Activated naive CD8-positive, alpha-beta T cell treated with anti-CD3 and anti-CD28 coated beads, Interleukin-2, amount 50 U/mL, for 24 hours (primary cell): ENCODE results near the gene TFDP2.
A peak's percentile ranks its signal among the peaks of the same experiment; 100 is the strongest.
"Not testable (repeated sequence)": the region's sequence is repeated elsewhere in the genome, so short reads cannot be mapped to it uniquely, and the experiment has no call there.

Experiments used
- ATAC-seq: fragments of 150-1000 bp; cut with Tn5 transposase; one replicate; pipeline ENCODE4 v1.10.0; 2021
- DNase-seq: peaks from one replicate; pipeline ENCODE4 v3.0.0; 2021
- H3K27ac Mint-ChIP-seq: one replicate; pipeline ENCODE4 v1.8.0; 2021; ENCODE audit warnings: mild to moderate bottlenecking, mixed read lengths
- H3K27me3 Mint-ChIP-seq: one replicate; pipeline ENCODE4 v1.8.0; 2021; ENCODE audit warnings: mixed read lengths
- H3K36me3 Mint-ChIP-seq: one replicate; pipeline ENCODE4 v1.8.0; 2021; ENCODE audit warnings: low read depth, mixed read lengths
- H3K4me1 Mint-ChIP-seq: one replicate; pipeline ENCODE4 v1.8.0; 2021; ENCODE audit warnings: mixed read lengths
- H3K4me3 Mint-ChIP-seq: one replicate; pipeline ENCODE4 v1.8.0; 2021; ENCODE audit warnings: mild to moderate bottlenecking, moderate library complexity, mixed read lengths
- H3K9me3 Mint-ChIP-seq: one replicate; pipeline ENCODE4 v1.8.0; 2021; ENCODE audit warnings: mixed read lengths

The TFDP2 gene

DNA sequence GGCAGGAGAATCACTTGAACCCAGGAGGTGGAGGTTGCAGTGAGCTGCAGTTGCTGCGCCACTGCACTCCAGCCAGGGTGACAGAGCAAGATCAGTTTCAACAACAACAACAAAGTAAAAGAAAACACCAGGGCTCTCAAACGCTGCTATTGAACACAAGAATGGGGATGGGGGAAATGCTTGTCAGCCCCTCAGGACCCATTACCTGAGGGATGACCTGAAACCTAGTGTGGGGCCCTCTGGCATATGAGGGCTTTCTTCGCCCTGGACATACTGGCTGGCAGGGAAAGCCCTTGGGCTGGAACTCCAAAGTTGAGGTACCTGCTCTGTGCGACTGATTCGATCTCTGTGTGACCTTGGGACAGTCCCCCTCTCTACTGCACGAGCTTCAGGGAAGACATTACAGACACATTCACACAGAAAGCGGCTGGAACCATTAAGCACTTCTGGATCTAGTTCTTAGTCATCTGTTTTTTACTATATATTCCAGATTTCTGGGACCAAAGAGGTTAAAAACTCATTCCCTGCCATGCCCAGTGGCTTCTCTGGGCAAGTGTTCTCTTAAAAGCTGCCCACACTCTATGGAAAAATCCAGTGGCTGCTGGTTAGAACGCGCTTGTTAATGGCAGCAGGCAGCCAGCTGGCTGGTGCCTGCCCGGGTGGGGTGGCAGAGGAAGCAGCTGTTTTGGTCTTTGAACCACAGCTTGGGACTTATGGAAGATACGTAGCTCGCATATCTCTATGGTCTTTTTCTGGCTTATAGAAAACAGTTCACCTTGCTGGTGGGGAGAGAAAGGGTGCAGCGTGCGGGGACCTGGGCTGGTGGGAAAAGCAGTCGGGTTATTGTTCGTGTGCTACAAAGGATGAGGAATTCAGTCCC, 215.7 kb downstream of the TFDP2 start:
- no peak overlapping the region for H3K27ac Mint-ChIP-seq
- no peak for DNase-seq
- peaks cover 4% of the 10 kb centered on the region for H3K4me1 Mint-ChIP-seq
- no peaks in the 10 kb centered on the region for H3K27me3 Mint-ChIP-seq
- H3K4me3 Mint-ChIP-seq, result no peak overlapping the region
- H3K36me3 Mint-ChIP-seq, result peaks cover under 1% of the 10 kb centered on the region
- no peaks in the 10 kb centered on the region for H3K9me3 Mint-ChIP-seq
- no peak for ATAC-seq

DNA sequence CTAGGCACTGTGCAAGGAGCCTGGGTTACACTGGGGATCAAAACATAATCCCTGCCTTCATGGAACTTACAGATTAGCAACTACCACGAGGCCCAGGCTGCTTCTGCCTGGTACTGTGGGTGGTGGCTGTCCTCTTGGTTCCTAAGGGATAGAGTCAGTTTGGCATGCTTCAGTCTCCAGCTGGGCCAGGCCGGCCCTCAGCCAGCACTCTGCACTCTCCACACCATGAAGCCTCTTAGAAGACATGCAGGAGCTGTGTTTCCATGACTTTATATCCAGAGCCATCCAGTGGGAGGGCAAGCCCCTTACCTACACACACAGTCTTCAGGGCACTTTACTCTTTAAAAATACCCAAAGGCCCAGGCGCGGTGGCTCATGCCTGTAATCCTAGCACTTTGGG, 218.5 kb downstream of the TFDP2 start:
- no peak overlapping the region for H3K27ac Mint-ChIP-seq
- H3K27me3 Mint-ChIP-seq, result no peaks in the 10 kb centered on the region
- no peaks in the 10 kb centered on the region for H3K9me3 Mint-ChIP-seq
- H3K4me3 Mint-ChIP-seq, result no peak overlapping the region
- H3K36me3 Mint-ChIP-seq, result peaks cover 18% of the 10 kb centered on the region
- H3K4me1 Mint-ChIP-seq, result peaks cover 4% of the 10 kb centered on the region
- DNase-seq, result no peak
- ATAC-seq, result no peak

DNA sequence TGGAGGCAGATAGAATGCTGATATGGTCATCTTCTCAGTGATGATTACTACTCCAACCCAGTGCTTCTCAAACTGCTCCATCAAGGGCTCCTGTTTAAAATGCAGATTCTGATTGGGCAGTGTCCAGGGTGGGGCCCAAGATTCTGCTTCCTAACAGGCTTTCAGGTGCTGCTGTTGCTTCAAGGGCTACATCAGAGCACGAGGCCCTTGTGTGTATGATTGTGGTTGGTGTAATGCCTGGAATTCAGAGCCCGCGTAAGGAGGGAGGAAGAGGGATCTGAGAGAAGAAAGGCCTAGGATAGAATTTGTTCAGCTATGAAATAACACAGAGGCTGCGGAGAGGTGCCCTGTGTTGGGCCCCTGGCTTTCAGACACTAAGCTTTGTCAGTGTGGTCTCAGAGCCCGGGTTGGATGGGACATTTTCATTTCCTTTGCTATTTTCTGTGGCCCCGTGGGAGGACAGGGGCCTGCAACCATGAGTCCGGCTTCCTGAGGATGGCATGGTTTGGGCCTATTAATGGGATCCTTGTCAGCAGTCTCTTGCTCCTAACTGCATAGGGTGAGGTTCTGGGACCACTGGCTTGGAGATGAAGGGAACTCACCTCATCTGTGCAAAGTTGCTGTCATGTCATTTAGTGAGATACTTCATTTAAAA, 219.9 kb downstream of the TFDP2 start:
- no peaks in the 10 kb centered on the region for H3K9me3 Mint-ChIP-seq
- H3K4me3 Mint-ChIP-seq, result no peak overlapping the region
- no peak for DNase-seq
- H3K27ac Mint-ChIP-seq, result no peak overlapping the region
- H3K4me1 Mint-ChIP-seq, result peaks cover 4% of the 10 kb centered on the region
- no peaks in the 10 kb centered on the region for H3K27me3 Mint-ChIP-seq
- peaks cover 23% of the 10 kb centered on the region for H3K36me3 Mint-ChIP-seq
- ATAC-seq, result no peak

DNA sequence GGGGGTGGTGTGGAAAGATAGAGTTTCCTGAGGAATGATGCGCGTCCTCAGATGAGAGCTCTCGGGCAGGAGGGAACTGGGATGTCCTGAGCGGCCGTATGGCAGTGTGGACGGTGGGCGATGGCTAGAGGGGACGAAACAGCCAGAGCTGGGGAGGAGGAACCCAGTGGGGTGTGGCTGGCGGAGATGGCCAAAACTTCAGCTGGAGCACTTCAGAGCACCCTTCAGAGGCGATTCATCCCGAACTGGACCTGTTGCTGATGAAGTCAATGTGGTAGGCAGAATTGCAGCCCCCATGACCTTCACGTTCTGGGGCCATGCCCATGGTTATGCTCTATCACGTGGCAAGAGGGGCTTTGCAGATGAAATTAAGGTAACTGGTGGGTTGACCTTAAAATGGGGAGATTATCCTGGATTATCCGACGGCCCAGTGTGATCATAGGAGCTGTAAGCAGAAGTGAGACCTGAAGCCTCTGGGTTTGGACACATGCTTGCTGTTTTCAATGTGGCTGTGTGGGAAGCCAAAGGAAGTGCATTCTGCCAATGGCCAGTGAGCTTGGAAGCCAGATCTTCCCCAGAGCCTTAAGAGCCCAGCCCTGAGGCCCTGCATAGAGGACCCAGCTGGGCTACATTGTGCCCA, 220.6 kb downstream of the TFDP2 start:
- Mint-ChIP-seq H3K4me3 (no peak overlapping the region), H3K36me3 (peaks cover 25% of the 10 kb centered on the region), H3K9me3 (no peaks in the 10 kb centered on the region), H3K27ac (peak overlapping the region; percentile 22), H3K4me1 (peaks cover 2% of the 10 kb centered on the region), H3K27me3 (no peaks in the 10 kb centered on the region)
- ATAC-seq, result no peak
- DNase-seq, result no peak

DNA sequence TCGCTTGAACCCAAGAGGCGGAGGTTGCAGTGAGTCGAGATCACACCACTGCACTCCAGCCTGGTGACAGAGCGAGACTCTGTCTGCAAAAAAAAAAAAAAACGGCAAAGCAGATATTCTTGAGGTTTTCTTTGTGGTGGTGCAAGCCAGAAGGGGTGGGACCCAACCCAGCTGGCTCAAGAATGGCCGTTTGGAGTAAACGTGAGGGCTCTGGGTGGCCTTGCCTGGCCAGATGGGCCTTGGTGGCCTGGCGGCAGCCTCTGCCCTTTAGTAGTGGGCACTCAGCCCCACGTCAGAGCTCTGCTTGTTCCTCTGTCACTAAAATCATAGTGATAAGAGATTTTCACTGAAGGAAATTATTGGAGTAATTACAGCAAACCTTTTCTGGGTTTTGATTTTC, 222.4 kb downstream of the TFDP2 start:
- no peak overlapping the region for H3K27ac Mint-ChIP-seq
- DNase-seq, result no peak
- H3K27me3 Mint-ChIP-seq, result no peaks in the 10 kb centered on the region
- peaks cover 33% of the 10 kb centered on the region for H3K36me3 Mint-ChIP-seq
- no peak for ATAC-seq
- no peak overlapping the region for H3K4me3 Mint-ChIP-seq
- no peaks in the 10 kb centered on the region for H3K4me1 Mint-ChIP-seq
- no peaks in the 10 kb centered on the region for H3K9me3 Mint-ChIP-seq

DNA sequence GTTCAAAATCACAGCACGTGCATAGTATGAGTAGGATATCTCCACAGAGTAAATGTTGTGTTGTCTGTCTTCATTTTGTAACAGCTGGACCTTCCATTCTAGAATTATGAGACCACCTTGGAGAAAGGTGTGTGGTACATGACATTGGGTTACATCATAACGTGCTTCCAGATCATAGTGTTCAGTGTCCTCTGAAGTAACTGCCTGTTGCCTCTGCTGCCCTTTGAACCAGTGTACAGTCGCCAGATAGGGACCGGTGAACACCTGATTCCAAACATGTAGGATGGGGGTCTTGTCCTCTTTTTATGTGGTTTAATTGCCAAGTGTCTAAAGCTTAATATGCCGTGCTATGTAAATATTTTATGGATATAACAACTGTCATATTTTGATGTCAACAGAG, 223.7 kb downstream of the TFDP2 start:
- not testable (repeated sequence) for H3K27ac Mint-ChIP-seq, H3K9me3 Mint-ChIP-seq, H3K4me1 Mint-ChIP-seq, H3K27me3 Mint-ChIP-seq, H3K4me3 Mint-ChIP-seq, ATAC-seq, DNase-seq
- H3K36me3 Mint-ChIP-seq, result peaks cover 40% of the 10 kb centered on the region

DNA sequence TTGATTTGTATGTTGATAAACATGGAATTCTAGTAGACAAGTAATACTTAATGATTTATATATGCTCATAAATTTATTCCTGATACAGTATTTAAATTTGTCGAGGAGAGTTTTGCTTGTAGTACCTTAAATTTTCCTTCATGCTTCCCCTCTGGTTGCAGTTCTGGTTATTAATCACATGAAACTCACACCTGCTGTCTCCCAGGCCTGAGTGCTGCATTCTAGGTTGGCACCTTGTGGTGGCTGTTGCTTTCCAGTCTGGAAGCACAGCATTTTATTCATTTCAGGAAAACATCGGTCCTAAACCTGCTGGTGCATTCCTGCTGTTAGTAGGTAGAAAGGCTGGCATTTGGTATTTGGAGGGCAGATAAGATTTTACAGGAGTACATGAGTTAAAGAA, 228.0 kb downstream of the TFDP2 start:
- H3K36me3 Mint-ChIP-seq, result peaks cover 50% of the 10 kb centered on the region
- ATAC-seq (no peak), DNase-seq (no peak)
- peaks cover 2% of the 10 kb centered on the region for H3K4me1 Mint-ChIP-seq
- H3K9me3 Mint-ChIP-seq, result no peaks in the 10 kb centered on the region
- H3K27ac Mint-ChIP-seq, result no peak overlapping the region
- no peaks in the 10 kb centered on the region for H3K27me3 Mint-ChIP-seq
- H3K4me3 Mint-ChIP-seq, result no peak overlapping the region

DNA sequence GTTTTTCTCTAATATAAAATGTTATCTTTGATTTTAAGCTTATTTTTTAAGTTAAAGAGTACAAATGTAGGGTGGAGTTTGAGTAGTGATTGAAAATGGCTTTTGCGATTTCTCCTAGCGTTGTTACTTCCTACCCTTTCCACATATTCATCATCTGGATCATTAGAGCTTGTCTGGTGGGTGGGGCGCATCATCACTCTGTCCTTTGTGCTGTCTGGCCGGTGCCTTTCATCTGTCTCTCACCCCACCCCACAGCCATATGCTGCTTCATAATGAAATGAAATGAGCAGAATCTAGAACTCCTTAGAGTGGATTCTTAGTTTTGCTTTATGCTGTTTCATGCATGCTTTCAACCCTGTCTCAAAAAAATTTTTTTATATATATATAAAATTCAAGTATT, 228.6 kb downstream of the TFDP2 start:
- Mint-ChIP-seq H3K4me3 (no peak overlapping the region), H3K36me3 (peaks cover 52% of the 10 kb centered on the region), H3K27ac (no peak overlapping the region), H3K27me3 (no peaks in the 10 kb centered on the region), H3K4me1 (peaks cover 4% of the 10 kb centered on the region), H3K9me3 (no peaks in the 10 kb centered on the region)
- no peak for ATAC-seq
- no peak for DNase-seq

DNA sequence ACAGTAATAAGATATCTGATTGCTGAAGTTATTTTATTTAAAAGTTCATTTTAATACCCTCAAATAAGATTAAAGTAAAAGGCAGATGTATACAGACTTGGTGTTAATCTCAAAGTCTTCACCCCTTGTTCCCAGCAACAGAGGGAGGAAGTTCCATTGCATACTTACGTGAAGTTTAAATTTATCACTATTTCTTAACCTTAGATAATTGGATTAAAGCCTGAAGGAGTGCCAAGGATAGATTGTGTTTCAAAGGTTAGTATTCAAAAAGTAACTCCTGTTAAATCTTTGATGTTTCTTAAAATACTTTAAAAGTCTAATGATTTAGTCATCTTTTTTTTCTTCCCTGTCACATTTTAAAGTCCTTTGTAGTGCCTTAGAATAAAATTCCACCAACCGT, 233.6 kb downstream of the TFDP2 start:
- DNase-seq (no peak), ATAC-seq (no peak)
- Mint-ChIP-seq H3K27me3 (no peaks in the 10 kb centered on the region), H3K36me3 (peaks cover 70% of the 10 kb centered on the region), H3K4me3 (no peak overlapping the region), H3K4me1 (peaks cover 3% of the 10 kb centered on the region), H3K9me3 (peaks cover 7% of the 10 kb centered on the region), H3K27ac (no peak overlapping the region)

DNA sequence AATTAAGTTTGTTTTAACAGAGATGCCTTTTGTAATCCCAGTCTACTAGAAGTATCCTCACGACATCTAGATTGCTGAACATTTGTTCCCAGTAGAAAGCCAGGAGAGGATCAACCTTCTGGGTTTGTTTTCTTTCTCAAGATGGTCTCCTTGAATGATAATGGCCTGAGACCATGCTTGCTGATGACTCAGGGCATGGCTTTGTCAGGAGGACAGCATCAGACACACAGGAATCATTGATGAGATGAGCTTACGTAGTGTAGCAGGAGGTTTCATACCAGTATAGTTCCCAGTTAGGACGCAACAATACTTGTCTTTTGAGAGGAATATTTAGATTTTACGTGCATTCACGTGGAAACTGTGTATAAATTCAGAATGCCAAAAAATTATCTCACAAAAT, 234.3 kb downstream of the TFDP2 start:
- peaks cover 2% of the 10 kb centered on the region for H3K4me1 Mint-ChIP-seq
- H3K9me3 Mint-ChIP-seq, result peaks cover 7% of the 10 kb centered on the region
- ATAC-seq, result no peak
- H3K4me3 Mint-ChIP-seq, result no peak overlapping the region
- DNase-seq, result no peak
- no peaks in the 10 kb centered on the region for H3K27me3 Mint-ChIP-seq
- no peak overlapping the region for H3K27ac Mint-ChIP-seq
- peaks cover 67% of the 10 kb centered on the region for H3K36me3 Mint-ChIP-seq

DNA sequence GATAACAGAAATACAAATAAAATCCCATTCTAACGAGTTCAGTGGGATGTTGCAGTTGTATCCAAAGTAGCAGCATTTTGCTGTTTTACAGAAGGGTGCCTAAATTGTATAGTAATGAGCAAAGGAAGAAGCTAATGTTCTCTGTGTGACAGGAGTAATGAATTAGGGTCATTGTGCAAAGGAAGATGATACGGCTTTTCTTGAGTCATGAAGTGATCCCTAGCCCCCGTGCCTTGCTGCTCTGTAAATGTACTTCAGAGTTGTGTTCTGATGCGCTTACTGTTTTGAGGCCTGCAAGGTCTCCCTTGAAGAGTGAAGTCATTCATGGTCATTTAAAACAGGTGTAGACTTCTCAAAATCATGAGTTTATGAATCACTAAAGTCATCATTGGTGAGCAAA, 235.0 kb downstream of the TFDP2 start:
- Mint-ChIP-seq H3K27me3 (no peaks in the 10 kb centered on the region), H3K4me1 (peaks cover 2% of the 10 kb centered on the region), H3K4me3 (no peak overlapping the region), H3K27ac (no peak overlapping the region), H3K36me3 (peaks cover 71% of the 10 kb centered on the region), H3K9me3 (peaks cover 7% of the 10 kb centered on the region)
- no peak for DNase-seq
- no peak for ATAC-seq

DNA sequence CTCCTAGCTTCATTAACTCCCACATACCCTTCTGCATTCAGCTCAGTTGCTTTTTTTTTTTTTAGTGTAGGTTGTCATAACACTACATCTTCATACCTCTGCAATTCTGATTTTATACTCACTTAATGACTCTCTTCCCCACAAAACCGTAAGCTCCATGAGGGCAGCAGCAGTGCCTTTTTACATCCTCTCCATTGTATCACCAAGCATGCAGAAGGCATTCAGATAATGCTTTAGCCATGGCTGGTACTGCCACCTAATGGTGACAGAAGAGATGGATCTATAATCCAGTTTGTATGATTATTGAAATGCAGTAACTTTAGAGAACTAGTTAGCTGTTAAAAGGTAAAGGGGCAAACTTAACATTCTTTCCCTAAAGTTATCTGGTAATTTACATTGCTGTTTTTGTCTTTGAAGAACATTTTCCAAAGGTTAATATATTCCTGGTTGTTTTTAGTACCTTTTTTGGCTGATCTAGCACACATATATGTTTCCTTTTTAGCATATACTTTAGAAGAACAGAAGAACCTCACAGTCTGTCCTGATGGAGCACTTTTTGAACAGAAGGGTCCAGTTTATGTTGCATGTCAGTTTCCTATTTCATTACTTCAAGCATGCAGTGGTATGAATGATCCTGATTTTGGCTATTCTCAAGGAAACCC, 236.1 kb downstream of the TFDP2 start:
- peak; percentile 86 for ATAC-seq
- Mint-ChIP-seq H3K4me3 (no peak overlapping the region), H3K4me1 (peaks cover 2% of the 10 kb centered on the region), H3K9me3 (peaks cover 7% of the 10 kb centered on the region), H3K27ac (no peak overlapping the region), H3K36me3 (peaks cover 74% of the 10 kb centered on the region), H3K27me3 (no peaks in the 10 kb centered on the region)
- peak; percentile 29 for DNase-seq

DNA sequence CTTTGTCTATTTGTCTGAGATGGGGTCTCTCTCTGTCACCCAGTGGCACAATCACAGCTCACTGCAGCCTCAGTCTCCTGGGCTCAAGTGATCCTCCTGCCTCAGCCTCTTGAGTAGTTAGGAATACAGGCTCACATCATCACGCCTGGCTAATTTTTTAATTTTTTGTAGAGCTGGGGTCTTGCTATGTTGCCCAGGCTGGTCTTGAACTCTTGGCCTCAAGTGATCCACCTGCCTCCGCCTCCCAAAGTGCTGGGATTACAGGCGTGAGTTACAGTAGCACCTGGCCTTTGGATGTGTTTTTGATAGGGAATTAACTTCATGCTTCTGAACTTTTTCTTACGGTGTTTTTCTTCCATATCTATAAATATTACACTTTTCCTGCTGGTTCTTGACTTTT, 239.4 kb downstream of the TFDP2 start:
- not testable (repeated sequence) for H3K4me1 Mint-ChIP-seq, ATAC-seq, DNase-seq, H3K9me3 Mint-ChIP-seq, H3K27me3 Mint-ChIP-seq, H3K4me3 Mint-ChIP-seq, H3K27ac Mint-ChIP-seq
- peaks cover 76% of the 10 kb centered on the region for H3K36me3 Mint-ChIP-seq

DNA sequence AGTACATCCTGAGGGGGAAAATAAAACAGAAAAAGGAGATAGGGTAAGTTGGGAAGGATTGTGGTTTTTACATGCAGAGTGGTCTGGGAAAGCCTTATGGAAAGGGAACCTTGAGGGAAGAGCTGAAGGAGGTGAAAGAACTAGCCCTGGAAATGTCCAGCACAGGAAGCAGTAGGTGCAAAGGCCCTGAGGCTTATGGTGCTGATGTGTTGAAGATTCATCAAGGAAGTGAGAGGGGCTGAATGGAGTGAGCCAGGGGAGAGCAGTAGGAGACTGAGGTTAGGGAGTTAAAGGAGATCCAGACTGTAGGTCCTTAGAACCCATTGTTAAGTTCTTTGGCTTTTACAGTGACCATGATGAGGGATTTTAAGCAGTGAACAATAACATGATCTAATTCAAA, 239.9 kb downstream of the TFDP2 start:
- DNase-seq (no peak), ATAC-seq (no peak)
- peaks cover 10% of the 10 kb centered on the region for H3K4me1 Mint-ChIP-seq
- H3K27me3 Mint-ChIP-seq, result no peaks in the 10 kb centered on the region
- no peak overlapping the region for H3K4me3 Mint-ChIP-seq
- peaks cover 7% of the 10 kb centered on the region for H3K9me3 Mint-ChIP-seq
- no peak overlapping the region for H3K27ac Mint-ChIP-seq
- peaks cover 75% of the 10 kb centered on the region for H3K36me3 Mint-ChIP-seq
